ENCODE results near the gene LGALSL.
"Not testable (repeated sequence)": the region's sequence is repeated elsewhere in the genome, so short reads cannot be mapped to it uniquely, and the experiment has no call there.

LGALSL gene

DNA sequence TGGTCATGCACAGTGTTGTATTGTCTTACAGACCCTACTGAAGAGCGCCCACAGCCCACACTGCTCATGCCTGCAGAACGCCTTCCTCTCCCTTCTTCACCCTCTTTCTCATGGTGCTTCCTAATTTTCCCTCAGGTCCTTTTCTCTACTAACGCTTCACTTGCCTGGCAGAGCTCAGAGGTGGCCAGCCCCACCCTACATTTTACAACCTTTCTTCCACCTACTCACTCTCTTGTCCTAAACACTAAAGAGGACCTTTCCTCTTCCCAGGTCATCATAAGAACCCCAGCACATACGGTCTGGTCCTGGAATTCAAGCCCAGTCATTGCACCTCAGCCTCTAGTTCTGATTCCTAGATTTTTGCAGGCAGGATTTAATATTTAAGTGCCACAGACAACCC lies 11.7 kb upstream of the LGALSL start:
- in situ Hi-C loops (cut with MboI; ENCODE audit: low sequenced_read_pairs): no loop called here

DNA sequence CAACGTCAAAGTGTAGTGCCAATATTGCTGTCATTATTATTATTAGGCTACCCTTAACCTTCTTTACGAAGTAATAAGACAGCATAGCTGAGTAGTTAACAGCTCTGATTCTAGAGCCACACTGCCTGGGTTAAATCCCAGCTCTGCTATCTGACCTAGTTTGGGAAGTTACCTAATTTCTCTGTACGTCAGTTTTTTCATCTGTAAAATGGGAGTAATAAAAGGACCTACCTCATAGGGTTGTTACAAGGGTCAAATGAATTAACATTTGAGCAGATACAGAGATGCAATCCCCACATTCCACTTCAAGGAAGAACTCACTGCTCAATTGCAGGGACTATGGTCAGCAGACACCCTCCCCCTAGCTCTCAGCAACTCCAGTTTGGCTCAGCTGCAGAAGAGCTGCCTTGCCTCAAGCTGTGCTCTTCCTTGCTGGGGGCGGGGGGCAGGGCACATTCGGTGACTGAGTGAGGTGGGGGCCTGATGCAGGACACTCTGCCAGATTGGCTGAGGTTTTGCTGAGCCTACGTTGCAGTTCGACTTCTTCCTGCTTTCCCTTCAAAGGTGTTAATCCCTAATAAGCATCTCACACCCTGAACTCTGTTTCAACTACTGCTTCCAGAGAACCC lies 11.0 kb upstream of the LGALSL start:
- in situ Hi-C loops (cut with MboI; ENCODE audit: low sequenced_read_pairs): no loop called here

DNA sequence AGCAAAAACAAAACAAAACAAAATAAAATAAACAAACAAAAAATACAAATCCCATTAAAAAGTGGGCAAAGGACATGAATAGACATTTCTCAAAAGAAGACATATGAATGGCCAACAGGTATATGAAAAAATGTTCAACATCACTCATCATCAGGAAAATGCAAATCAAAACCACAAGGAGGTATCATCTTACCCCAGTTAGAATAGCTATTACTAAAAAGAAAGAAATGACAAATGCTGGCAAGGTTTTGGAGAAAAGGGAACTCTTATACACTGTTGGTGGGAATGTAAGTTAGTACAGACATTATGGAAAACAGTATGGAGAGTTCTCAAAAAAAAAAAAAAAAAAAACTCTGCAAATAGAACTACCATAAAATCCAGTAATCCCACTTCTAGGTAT lies 8.0 kb upstream of the LGALSL start:
- in situ Hi-C loops (cut with MboI; ENCODE audit: low sequenced_read_pairs): not testable (repeated sequence)

DNA sequence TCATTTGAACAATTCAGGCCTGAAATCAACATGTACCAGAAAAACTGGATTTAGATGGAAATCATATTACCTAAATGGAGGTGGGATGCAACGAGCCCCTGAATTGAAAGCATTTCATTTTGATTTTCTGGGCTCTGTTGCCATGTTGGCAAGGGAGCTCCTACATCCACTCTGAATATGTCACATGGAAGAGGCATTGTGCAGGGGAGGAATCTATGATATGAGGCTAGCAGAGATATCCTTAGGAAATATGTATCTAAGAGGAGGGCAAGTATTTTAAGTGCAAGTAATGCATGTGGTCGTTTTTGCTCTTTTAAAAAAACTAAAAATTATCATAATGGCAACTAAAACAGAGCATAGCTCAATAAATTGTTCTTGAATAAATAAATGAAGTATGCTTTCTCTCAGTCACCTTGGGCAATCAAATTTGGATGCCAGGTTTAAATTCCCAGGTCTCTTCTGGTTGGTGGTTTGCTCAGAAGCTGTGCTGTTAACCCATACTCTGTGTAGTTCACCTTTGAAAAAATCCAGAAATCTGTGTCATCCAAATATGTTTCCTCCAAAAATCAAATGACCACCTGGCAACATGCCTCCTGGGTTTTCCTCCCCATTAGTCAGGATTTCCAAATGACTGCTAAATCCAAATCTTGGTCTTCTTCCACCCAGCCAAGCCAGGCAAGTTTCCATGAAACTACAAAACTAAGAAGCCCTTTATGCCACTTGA lies 6.5 kb upstream of the LGALSL start:
- in situ Hi-C loops (cut with MboI; ENCODE audit: low sequenced_read_pairs): no loop called here

DNA sequence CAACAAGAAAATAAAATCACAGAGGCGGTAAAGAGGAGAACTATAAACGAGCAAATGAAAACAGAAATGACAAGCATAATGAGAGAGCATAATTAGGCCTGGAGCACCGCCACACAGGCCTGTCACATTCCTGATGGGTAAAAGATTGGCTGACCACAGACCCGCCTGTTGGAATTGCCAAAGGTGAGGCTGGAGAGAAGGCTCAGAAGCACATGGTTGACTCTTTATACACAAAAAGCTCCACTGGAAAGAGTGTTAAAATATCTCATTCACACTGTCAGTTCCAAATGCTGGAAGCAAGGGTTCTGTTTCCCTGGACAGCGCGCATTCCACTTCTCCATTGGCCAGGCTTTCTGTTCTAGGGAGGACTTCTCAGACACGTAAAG lies 5.9 kb upstream of the LGALSL start:
- in situ Hi-C loops (cut with MboI; ENCODE audit: low sequenced_read_pairs): no loop called here

DNA sequence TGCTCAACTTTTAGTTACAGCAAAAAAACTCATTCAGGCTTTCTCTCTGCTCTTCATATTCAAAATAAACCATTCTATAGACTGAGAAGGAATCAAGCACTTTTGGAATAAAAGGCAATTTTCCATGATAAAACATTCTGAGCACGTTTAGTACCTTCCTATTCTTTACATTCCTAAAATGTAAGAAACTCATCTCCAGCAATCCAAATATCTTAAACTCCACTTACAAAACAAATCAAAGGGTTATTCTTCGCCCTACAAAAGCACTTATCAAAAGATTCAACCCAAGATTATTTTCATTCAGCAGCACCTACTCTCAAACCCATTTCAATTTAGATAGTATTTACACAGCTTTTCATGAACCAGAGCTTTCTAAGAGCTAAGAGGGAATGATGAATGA lies 2.9 kb upstream of the LGALSL start:
- in situ Hi-C loops (cut with MboI; ENCODE audit: low sequenced_read_pairs): no loop called here

DNA sequence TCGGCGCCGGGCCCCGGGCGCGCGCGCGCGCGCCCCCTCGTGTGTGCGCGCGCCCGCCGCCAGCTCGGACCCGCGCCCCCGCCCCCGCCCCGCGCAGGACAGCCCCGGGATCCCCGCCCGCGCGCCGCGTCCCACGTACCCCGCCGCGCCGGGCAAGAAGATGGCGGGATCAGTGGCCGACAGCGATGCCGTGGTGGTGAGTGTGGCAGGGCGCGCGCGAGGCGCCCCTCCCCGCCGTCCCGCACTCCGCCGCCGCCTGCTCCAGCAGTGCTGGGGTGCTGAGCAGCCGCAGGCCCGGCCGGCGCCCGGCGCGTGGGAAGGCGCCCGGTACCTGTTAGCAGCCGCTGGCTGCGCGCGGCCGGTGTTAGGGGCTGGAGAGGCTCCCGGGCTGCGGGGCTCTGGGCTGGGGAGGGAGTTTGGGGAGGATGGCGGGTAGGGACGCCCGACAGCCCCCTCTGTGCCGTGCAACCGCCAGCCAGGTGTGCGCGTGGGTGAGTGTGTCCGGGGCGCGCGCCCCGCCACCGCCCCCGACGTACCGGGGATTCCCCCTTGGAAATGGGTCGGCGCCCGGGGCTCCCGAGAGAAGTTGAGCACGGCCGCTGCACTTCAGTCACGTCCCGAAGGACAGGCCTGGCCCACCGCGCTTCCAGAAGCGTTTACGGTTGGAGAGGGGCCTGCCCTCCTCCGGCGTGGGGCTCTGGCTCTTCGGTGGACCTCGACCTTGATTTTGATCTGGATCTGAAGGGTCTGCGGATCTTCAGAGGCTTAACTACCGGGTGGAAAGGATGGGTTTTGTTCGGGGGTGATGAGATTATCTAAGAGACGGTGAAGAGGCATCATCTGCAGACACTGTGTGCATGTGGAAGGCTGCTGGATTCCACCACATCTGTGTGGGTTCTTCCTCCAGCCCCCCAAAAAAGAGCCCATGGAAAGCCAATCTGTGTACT lies 697 bp downstream of the LGALSL start:
- in situ Hi-C loops (cut with MboI; ENCODE audit: low sequenced_read_pairs): no loop called here

DNA sequence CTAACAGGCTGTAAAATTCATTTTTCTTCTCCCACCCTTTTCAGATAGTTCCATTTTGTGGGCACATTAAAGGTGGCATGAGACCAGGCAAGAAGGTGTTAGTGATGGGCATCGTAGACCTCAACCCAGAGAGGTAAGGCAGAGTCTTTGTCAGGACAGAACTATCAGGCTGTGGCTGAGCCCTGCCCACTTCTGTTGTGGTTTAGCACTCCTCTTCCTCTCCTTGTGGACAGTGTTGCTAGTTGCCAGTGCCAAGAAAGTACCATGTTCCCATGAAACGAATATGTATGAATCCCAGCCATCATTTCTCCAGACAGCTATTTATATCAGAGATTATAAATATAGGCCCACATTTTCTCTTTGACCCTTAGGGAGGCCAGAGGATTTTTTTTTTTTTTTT lies 1.6 kb downstream of the LGALSL start:
- in situ Hi-C loops (cut with MboI; ENCODE audit: low sequenced_read_pairs): no loop called here

DNA sequence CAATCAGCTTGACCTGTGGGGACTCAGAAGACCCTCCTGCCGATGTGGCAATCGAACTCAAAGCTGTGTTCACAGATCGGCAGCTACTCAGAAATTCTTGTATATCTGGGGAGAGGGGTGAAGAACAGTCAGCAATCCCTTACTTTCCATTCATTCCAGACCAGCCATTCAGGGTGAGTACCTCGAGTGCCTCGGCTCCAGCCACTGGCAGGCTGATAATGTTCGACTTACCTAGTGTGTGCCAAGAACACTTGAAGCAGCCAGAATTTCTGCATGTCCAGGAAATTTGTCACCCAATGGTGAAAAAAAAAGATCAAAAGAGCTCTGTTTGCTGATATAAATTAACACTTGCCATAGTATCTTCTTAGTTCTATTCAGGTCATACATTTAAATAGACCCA lies 2.3 kb downstream of the LGALSL start:
- in situ Hi-C loops (cut with MboI; ENCODE audit: low sequenced_read_pairs): no loop called here

DNA sequence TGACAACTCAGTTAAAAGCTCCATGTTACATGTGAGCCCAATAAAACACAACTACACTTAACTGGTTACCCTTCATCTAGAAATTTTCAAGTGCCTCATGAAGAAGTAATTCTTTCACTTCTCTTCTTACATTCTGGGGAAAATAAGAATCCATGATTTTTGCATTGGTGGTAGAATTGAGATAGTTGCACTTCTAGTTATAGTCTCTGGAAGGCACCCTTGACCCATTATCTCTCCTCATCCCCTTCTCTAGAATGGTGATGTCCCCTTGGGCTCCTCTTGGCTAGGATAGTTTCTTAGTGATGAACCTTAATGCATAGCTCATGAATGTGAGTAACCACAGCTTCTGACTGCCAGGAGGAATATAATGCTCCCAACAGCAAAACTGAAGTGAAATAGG lies 3.6 kb downstream of the LGALSL start:
- in situ Hi-C loops (cut with MboI; ENCODE audit: low sequenced_read_pairs): no loop called here

DNA sequence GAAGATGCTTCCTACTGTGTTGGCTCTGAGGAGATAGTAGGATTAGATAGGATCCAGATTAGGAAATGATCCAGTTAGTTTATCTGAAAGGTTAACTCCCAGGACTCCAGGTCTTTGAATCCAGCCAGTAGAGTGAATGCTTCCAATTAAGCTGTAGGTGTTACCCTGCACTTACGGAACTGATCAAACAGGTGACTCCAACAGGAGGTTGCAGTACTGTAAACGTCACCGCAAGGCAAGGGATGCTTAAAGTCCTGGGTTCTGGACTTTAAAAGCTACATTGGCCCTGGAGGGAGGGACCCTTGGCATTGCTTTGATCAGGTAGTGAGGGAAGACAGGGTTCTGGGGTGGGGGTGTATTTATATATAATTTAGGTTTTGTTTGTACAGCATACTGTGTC lies 5.6 kb downstream of the LGALSL start:
- in situ Hi-C loops (cut with MboI; ENCODE audit: low sequenced_read_pairs): no loop called here

DNA sequence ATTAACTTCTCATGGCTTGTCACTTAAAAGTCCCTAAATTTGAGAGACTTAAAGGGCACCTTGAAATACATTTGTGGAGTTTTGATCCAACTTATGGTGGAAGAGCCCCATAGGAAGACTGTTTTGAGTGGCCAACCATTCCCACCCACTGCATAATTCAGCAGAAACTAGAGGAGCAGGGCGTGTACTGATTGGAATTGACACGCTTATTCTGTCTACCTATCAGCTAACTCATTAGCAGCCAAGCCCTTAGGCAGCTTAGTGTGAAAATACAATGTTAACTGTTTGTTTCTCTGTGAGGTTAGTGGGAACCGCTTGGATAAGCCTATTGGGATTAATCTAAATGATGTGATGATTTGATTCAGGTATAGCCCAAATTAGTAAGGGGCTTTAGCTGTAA lies 6.4 kb downstream of the LGALSL start:
- in situ Hi-C loops (cut with MboI; ENCODE audit: low sequenced_read_pairs): no loop called here

DNA sequence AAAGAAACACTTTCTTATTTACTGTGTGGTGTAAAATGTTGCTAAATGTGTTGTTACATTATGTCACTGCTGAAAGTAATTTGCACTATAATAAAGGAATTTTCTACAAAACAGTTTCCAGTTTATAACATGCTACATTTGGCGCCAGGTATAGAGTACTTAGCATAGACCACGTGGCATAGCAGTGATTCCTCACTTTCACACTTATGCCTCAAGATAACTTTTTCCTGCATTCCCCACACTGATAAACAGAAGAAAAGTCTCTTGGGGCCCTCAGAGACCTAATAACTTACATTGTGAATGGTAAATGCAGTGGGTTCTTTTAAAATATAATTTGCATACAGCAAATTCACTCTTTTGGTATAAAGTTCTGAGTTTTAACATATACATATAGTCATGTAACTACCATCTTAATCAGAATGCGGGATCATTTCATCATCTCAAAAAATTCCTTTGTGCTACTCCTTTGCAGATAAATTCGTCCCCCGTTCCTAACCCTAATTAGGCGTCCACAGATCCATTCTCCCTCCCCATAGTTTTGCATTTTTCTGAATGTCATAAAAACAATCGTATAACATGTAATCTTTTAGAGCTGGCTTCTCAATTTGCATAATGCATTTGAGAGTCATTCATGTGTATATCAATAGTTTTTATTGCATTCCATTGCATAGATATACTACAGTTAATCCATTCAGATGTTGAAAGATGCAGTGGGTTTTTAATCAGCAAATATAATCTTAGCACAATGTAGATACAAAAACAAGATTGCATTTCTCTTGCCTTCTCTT lies 7.5 kb downstream of the LGALSL start:
- in situ Hi-C loops (cut with MboI; ENCODE audit: low sequenced_read_pairs): no loop called here

DNA sequence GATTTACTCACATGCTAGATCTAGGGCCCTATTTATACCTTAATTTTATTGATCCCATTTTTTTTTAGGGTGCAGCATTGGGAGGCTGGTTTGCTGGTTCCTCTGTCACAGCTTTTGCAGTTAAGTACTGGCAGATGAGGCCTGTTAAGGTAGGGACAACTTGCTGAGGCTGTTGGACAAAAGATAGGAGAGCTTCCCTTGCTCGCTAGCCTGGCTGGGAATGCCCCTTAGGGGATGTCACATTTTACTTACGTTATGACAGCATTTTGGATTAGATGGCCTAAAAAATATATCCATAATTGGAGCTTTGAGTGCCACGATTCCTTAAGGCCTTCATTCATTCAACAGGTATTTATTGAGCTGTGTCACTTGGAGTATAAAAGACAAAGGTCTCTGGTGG lies 8.2 kb downstream of the LGALSL start:
- in situ Hi-C loops (cut with MboI; ENCODE audit: low sequenced_read_pairs): no loop called here

DNA sequence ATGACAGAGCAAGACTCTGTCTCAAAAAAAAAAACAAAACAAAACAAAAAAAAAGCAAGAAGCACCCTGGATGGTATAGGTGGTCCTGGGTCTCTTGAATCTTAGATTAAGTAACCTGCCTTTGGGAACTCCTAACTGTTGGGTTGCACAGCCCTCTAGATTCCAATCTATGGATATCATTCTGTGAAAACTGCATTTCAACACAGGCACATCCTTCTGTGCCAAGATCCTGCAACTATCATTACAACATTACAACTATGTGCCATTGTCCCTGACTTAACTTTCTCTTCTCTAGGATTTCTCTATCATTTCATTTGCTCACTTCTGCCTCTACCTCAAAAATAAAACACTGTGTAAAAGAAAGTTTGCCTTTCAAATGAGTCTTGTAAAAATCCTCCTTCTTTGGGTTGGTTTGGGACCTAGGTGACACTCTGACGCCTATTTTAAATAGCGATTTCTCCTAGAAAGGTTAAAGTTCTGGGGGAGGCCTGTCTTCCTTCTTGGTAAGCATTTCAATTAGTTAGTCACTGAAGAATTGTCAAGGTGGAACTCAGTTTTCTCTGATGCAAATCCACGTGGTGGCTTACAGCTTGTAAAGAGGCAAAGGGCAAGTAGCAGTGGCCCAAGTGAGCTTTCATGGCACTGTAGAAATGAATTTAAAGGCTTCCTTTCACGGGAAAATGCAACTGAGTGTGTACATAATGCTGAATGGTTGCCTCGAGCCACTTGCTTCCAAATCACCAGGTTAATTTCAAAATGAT lies 9.2 kb downstream of the LGALSL start:
- in situ Hi-C loops (cut with MboI; ENCODE audit: low sequenced_read_pairs): no loop called here

DNA sequence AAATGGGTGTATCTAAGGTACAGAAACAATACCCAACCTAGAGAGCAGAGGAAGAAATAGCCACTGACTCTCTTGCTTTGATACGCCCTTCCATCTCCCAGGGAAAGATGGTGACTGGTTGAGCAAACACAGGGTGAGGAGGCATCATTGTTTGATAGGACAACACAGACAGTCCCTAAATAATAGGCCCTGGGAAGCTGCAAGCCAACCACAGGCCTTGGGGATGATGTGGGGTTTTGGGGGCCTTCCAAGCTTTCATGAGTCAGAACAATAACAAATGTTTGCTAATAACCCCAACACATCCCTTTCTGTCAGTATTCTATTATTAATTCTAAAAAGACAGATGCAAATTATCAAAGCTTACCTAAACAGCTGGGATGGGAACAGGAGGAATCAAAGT lies 9.8 kb downstream of the LGALSL start:
- in situ Hi-C loops (cut with MboI; ENCODE audit: low sequenced_read_pairs): no loop called here

DNA sequence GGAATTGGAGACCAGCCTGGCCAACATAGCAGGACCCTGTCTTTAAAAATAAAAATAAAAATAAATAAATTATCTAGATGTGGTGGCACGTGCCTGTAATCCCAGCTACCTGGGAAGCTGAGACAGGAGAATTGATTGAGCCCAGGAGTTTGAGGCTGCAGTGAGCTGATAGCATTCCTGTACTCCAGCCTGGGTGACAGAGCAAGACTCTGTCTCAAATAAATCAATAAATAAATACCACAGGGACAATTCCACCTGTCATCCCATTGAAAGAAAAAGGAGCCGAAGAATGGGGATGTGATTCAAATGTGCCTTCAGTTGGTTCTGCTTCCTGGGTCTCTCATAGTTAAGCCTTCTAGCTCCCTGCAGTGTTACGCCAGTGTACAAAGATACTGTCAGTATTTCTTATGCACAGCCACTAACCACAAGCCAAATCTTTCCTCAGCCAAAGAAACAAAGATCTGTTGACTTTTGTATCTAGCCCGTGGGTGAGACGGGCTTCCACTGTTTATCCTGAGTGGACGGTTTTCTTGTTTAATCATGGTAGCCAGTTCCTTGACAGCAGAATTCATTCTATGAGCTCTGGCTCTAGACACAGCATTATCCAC lies 12.6 kb downstream of the LGALSL start:
- in situ Hi-C loops (cut with MboI; ENCODE audit: low sequenced_read_pairs): no loop called here

DNA sequence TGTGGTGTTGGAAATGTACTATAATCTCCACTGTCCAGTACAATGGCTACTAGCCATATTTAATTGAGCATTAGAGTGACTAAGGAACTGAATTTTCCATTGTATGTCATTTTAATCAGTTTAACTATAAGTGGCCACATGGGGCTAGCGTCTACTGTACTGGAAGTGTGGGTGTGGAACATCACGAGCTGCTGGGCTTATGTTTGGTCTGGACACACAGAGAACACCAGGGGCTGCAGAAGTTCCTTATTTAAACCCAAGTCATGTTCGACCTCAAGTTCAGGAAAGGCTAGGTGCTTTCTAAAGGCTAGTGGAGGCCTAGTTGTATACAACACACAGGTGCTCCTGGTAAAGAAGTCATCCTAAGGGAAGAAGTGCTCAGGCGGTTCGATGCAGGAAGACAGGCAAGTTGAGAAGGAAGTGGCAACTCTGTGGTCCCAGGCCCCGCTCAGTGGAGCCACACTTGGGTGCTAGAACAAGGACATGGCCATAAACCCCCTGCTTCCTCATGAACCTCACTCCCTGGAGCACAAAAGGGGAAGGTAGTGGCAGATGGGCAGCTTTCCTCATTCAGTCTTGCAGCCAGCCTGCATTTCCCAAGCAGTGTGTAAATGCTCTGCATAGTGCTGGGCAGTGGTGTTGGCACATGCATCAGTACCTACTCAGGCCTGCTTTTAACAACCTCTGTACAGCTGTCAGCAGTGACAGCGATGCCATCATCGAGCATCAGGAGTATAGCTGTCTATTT lies 13.3 kb downstream of the LGALSL start:
- in situ Hi-C loops (cut with MboI; ENCODE audit: low sequenced_read_pairs): no loop called here

DNA sequence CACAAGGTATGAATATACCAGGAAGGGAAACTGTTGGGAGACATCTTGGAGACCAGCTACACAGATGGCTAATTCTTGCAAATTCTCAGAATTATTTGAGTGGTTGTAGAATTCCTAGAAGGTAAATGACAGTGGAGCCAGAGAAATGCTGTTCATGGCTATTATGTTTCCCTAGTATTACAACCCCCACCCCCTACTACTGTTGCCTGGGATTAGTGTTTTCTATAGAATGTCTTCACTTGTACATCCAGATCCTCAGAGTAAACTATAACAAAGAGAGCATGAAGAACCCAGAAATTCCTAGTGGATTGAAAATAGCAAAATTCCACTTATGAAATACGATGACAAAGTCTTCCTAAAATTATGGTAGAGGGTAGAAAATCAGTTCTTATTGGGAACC lies 15.3 kb downstream of the LGALSL start:
- in situ Hi-C loops (cut with MboI; ENCODE audit: low sequenced_read_pairs): no loop called here
